ENCODE data around the gene INPP5E.
A peak's percentile ranks its signal among the peaks of the same experiment; 100 is the strongest.

The INPP5E gene

DNA sequence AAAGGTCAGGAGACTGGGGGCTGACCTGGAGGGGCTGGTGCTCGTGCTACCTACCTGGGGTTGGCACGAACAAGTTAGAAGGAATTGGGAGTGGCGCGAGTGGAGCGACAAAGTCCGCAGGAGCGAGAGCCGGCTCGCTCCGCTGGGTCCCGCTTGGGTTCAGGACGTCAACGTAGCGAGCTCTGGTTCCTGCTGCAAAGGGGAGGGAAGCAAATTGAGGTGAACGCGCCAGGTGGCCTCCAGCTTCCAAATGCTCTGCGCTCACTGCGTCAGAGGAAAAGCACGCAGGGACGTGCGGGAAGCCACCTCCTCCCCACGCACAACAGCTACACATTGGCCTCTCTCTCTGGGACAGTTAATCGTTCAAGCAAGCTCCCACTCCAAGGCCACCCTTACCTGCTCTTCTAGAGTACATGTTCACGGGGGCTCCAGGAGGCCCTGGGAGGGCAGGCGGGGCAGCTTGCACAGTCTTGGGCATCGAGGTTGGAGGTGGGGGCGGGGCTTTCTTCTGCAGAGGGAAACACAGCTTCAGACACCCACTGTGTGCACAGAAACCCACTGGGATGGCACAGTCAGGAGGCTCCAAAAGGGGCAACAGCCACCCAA, 7.6 kb upstream of the INPP5E start (continued):
- TF ChIP-seq, protein P1, sequence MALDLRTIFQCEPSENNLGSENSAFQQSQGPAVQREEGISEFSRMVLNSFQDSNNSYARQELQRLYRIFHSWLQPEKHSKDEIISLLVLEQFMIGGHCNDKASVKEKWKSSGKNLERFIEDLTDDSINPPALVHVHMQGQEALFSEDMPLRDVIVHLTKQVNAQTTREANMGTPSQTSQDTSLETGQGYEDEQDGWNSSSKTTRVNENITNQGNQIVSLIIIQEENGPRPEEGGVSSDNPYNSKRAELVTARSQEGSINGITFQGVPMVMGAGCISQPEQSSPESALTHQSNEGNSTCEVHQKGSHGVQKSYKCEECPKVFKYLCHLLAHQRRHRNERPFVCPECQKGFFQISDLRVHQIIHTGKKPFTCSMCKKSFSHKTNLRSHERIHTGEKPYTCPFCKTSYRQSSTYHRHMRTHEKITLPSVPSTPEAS (tag by site-specific recombination; IDR thresholded peaks at IDR 0.05): no peak
- no peak for TF ChIP-seq SP7 (tag by site-specific recombination; IDR thresholded peaks at IDR 0.05)

DNA sequence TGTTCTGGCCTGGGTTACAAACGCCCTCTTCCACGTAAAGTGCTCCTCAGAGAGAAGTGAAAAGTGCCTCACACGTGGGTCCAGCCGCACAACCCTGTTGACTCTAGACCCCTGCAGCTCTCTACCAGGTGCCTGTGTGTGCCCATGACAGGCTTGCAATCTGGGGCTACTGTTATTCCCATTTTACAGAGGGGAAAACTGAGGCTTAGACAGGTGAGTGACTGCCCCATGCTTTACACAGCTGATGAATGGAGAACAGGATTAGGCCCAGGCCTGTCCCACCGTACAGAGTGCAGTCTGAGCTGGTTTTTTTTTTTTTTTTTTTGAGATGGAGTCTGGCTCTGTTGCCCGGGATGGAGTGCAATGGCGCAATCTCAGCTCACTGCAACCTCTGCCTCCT, 6.2 kb upstream of the INPP5E start:
- TF ChIP-seq ZNF621 (tag by site-specific recombination; IDR thresholded peaks at IDR 0.05) (no peak), ZNF548 (tag by site-specific recombination; IDR thresholded peaks at IDR 0.05) (no peak), ZNF549 (tag by site-specific recombination; IDR thresholded peaks at IDR 0.05) (no peak), SP7 (tag by site-specific recombination; IDR thresholded peaks at IDR 0.05) (peak; percentile 16; the same call in 1 of the 2 replicates), ZNF121 (tag by site-specific recombination; IDR thresholded peaks at IDR 0.05) (0 out of 2 replicates have a peak, but pooled peaks have one; percentile 13), ZNF555 (tag by site-specific recombination; conservative IDR thresholded peaks at IDR 0.05) (no peak), ZNF223 (tag by site-specific recombination; IDR thresholded peaks at IDR 0.05) (no peak), GFI1B (tag by site-specific recombination; IDR thresholded peaks at IDR 0.05) (no peak)
- TF ChIP-seq, protein P2, sequence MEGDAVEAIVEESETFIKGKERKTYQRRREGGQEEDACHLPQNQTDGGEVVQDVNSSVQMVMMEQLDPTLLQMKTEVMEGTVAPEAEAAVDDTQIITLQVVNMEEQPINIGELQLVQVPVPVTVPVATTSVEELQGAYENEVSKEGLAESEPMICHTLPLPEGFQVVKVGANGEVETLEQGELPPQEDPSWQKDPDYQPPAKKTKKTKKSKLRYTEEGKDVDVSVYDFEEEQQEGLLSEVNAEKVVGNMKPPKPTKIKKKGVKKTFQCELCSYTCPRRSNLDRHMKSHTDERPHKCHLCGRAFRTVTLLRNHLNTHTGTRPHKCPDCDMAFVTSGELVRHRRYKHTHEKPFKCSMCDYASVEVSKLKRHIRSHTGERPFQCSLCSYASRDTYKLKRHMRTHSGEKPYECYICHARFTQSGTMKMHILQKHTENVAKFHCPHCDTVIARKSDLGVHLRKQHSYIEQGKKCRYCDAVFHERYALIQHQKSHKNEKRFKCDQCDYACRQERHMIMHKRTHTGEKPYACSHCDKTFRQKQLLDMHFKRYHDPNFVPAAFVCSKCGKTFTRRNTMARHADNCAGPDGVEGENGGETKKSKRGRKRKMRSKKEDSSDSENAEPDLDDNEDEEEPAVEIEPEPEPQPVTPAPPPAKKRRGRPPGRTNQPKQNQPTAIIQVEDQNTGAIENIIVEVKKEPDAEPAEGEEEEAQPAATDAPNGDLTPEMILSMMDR (tag by site-specific recombination; IDR thresholded peaks at IDR 0.05): no peak
- TF ChIP-seq, protein P3, sequence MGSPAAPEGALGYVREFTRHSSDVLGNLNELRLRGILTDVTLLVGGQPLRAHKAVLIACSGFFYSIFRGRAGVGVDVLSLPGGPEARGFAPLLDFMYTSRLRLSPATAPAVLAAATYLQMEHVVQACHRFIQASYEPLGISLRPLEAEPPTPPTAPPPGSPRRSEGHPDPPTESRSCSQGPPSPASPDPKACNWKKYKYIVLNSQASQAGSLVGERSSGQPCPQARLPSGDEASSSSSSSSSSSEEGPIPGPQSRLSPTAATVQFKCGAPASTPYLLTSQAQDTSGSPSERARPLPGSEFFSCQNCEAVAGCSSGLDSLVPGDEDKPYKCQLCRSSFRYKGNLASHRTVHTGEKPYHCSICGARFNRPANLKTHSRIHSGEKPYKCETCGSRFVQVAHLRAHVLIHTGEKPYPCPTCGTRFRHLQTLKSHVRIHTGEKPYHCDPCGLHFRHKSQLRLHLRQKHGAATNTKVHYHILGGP (tag by site-specific recombination; IDR thresholded peaks at IDR 0.05): no peak
- TF ChIP-seq, protein P4, sequence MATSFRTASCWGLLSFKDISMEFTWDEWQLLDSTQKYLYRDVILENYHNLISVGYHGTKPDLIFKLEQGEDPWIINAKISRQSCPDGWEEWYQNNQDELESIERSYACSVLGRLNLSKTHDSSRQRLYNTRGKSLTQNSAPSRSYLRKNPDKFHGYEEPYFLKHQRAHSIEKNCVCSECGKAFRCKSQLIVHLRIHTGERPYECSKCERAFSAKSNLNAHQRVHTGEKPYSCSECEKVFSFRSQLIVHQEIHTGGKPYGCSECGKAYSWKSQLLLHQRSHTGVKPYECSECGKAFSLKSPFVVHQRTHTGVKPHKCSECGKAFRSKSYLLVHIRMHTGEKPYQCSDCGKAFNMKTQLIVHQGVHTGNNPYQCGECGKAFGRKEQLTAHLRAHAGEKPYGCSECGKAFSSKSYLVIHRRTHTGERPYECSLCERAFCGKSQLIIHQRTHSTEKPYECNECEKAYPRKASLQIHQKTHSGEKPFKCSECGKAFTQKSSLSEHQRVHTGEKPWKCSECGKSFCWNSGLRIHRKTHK (tag by site-specific recombination; IDR thresholded peaks at IDR 0.05): no peak
- H3K4me3 ChIP-seq (ENCODE audit: low read depth, low read length): no peak overlapping the region
- no peaks in the 10 kb centered on the region for H3K9me3 ChIP-seq (ENCODE audit: control insufficient read depth, insufficient read depth, low read depth, low read length)
- peaks cover 15 to 98% of the 10 kb centered on the region in 2 experiments; a peak in 2 of 3 replicates for H3K36me3 ChIP-seq (ENCODE audit: control insufficient read depth in 2 of 2, insufficient read depth in 1 of 2, low read length in 2 of 2)
- ChIA-PET POLR2A (interaction anchor here (0.9 to 1.3 kb wide), 2 partner anchors 15 to 282 kb away, joined by 3 read pairs; no protein-coding TSS in a partner anchor), CTCF (interaction anchor here (0.6 to 1.7 kb wide), 4 partner anchors 11 to 198 kb away, joined by 3 to 5 read pairs (median 4); no protein-coding TSS in a partner anchor)
- H3K4me1 ChIP-seq (ENCODE audit: control insufficient read depth, insufficient read depth, low read length): no peaks in the 10 kb centered on the region
- H3K27ac ChIP-seq (ENCODE audit: extremely low read depth, low read depth, low read length): no peak overlapping the region

DNA sequence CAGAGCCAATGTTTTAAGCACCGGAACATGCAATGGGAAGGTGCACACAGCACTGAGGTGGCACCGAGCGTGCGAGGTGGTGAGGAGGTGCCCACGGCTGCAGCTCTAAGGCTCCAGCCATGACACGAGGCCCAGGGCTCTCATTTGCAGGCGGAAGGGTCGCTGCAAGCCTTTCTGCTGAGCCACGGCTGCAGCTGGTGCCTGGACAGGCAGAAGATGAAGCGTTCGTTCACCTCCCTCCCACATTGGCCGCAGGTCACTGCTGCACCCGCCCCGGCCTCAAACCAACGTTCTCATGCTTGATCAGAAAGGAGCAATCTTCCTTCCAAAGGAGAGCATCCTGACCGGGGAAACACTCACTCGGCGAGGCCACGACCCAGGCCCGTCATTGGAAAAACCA, 4.5 kb upstream of the INPP5E start:
- Histone ChIP-seq H3K4me1 (ENCODE audit: control insufficient read depth, insufficient read depth, low read length) (0 out of 2 replicates have a peak, but pooled peaks cover 2% of the 10 kb centered on the region), H3K36me3 (ENCODE audit: control insufficient read depth in 2 of 2, insufficient read depth in 1 of 2, low read length in 2 of 2) (peaks cover 11 to 86% of the 10 kb centered on the region in 2 experiments; a peak in 2 of 3 replicates), H3K27ac (ENCODE audit: extremely low read depth, low read depth, low read length) (no peak overlapping the region), H3K4me3 (ENCODE audit: low read depth, low read length) (no peak overlapping the region), H3K9me3 (ENCODE audit: control insufficient read depth, insufficient read depth, low read depth, low read length) (no peaks in the 10 kb centered on the region)
- CTCF ChIA-PET: interaction anchor here (1.0 to 1.7 kb wide), 4 partner anchors 9 to 80 kb away, joined by 3 to 5 read pairs (median 3); partner anchors contain the start of gene DNLZ
- TF ChIP-seq ZFP3 (tag by site-specific recombination; IDR thresholded peaks at IDR 0.05; ENCODE audit: low read depth) (no peak), RBAK (tag by site-specific recombination; IDR thresholded peaks at IDR 0.05) (no peak)
- POLR2A ChIA-PET: no interaction called here

Data from HEK293 (cell line).